GM23248 (cell line): ENCODE measurements around the gene PCMTD2.
"Not testable (repeated sequence)": the region's sequence is repeated elsewhere in the genome, so short reads cannot be mapped to it uniquely, and the experiment has no call there.

Experiments
- EZH2 ChIP-seq: fragments of 200-600 bp; sonication (generic); IDR thresholded peaks from 2 replicates; pipeline ENCODE4 v1.6.1; 2018; ENCODE audit warnings: antibody characterized with exemption, mild to moderate bottlenecking; ENCODE audit not compliant: insufficient read depth, poor library complexity, severe bottlenecking
- EZH2phosphoT487 ChIP-seq: fragments of 200-600 bp; sonication (generic); IDR thresholded peaks from 2 replicates; pipeline ENCODE4 v1.6.1; 2018; ENCODE audit warnings: antibody characterized with exemption, moderate library complexity, mild to moderate bottlenecking, low read depth; ENCODE audit not compliant: insufficient read depth

- not testable (repeated sequence) for TF ChIP-seq EZH2phosphoT487, EZH2
Measured at GRCh38 chr20:64303086-64303485, 47.5 kb downstream of the PCMTD2 start.
